Islet precursor cell (in vitro differentiated cells): ENCODE data around the gene TUBGCP3.
"Not testable (repeated sequence)": the region's sequence is repeated elsewhere in the genome, so short reads cannot be mapped to it uniquely, and the experiment has no call there.

Experiments used
- DNase-seq: peaks from one replicate; pipeline ENCODE4 v3.0.0-alpha.2; 2018

The TUBGCP3 gene

GRCh38 chr13:112525356-112525945 is 62.5 kb downstream of the TUBGCP3 start:
- DNase-seq, result no peak

DNA sequence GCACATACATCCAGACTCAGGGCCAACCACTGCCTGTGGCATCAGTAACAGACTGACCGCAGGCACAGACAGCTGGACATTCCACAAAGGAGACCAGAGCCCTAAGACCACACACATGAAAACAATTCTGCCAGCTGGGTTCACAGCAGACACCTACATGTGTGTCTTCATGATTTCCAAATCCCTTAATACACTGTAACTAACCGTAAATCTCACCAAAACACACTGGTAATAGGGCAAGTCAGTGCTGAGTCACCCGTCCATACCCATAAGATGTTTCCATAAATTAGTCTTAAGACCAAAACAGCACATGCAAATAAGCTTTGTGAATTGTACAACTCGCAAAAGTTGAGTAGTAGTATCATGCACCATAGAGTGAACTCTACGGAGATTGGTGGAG is 65.4 kb downstream of the TUBGCP3 start:
- DNase-seq, result no peak

DNA sequence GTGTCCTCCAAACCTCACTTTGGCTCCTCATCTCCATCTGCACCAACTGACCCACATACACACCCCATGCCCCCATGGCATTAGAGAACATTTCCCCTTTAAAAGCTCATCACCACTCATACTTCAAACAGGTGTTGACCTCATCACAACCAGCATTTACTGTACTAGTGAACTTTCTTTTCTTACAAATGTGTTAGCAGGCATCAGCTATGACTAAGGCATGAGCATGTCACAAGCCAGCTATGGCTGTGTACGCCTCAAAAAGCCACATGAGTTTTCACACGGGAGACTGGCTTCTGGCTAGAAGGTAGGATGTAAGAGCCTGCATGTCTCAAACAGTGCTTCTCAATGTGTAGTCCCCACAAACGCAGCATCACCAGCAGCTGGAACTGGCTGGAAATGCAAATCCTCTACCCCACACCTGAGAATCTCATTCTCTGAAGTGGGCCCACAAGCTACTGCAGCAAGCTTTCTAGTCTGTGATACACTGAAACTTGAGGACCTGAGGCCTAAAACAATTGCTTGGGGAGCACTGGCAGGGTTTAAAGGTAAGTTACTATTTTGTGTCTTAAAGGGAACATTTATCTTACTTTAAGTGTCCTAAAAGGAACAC is 66.8 kb downstream of the TUBGCP3 start:
- DNase-seq, result no peak

DNA sequence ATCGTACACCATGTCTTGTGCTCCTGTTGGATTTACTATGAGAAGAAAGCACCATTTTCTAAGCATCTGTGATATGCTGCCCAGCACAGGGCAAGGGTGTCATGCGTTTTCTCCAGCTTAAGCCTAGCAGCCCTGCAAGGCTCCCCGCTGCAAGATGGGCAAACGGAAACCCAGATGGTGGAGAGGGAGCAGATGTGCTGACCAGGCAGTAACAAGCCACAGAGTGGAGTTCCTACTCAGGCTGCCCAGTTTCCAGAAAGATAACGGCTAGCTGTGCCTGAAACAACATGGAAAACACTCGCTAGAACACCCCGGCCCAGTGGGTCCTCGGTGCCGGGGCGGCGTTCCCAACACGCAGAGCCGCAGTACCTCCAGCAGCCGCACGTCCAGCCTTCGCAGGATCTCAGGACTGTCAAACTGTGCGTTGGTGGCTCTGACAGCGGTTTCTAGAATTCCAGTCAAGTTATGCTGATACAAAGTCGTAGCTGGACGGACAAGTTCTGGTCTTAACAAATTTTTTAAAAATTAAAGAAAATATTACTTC is 68.4 kb downstream of the TUBGCP3 start:
- DNase-seq, result no peak

GRCh38 chr13:112516218-112516617 is 71.7 kb downstream of the TUBGCP3 start:
- DNase-seq, result no peak

GRCh38 chr13:112513761-112514160 is 74.2 kb downstream of the TUBGCP3 start:
- no peak for DNase-seq

GRCh38 chr13:112510987-112511685 is 76.8 kb downstream of the TUBGCP3 start:
- DNase-seq, result no peak

DNA sequence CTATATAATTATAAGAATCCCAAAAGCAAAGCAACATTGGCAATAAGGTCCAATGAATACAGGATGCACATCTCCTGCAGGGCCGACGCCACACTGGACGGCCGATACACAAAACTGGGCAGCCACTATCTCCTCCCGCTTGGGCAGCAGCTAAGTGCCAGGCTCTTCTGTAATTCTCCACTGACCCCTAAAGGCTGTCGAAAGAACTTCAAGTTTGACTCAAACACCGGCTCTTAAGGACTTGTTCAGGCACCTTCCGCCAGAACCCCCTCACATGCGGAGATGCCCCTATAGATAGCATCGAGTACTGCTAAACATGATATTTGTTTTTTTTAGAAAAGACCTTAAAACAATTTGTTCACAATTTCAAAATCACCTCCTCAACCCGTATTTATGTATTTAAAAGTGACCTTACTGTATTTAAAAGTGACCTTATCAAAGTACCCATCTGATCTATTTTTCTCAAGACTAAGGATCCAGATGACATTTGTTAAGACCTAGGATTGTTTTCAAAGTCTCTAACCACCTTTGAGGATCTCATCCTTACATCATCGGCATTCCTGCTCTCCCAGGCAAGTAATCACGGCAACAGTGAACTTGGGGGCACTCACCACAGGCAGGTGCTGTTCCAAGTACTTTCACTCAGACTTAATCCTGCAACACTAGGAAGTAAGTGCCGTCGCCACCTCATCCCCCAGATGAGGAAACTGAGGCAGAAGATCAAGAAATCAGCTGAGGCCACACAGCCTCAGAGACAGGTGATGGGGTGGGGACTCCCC is 77.8 kb downstream of the TUBGCP3 start:
- DNase-seq, result peak; percentile 82

- DNase-seq, result no peak
These were observed 78.8 kb downstream of the TUBGCP3 start for GRCh38 chr13:112509190-112509589.

GRCh38 chr13:112506046-112506445 is 81.9 kb downstream of the TUBGCP3 start:
- no peak for DNase-seq

GRCh38 chr13:112496166-112496565 is 91.8 kb downstream of the TUBGCP3 start:
- no peak for DNase-seq

GRCh38 chr13:112495465-112495864 is 92.5 kb downstream of the TUBGCP3 start:
- DNase-seq, result no peak

DNA sequence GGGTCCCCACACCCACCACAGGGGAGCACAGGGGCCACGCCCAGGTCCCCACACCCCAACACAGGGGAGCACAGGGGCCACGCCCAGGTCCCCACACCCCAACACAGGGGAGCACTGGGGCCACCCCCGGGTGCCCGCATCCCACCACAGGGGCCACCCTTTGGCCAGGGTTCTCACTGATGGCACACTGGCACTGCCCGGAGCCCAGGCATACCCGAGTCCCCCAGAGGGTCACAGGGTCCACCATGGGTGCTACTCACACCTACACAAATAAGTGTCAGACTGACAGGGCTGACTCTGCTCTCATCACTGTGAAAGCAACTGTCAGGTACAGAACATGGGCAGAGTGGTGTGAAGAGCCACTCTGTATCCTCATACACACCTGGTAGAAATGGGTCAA is 98.8 kb downstream of the TUBGCP3 start:
- no peak for DNase-seq

DNA sequence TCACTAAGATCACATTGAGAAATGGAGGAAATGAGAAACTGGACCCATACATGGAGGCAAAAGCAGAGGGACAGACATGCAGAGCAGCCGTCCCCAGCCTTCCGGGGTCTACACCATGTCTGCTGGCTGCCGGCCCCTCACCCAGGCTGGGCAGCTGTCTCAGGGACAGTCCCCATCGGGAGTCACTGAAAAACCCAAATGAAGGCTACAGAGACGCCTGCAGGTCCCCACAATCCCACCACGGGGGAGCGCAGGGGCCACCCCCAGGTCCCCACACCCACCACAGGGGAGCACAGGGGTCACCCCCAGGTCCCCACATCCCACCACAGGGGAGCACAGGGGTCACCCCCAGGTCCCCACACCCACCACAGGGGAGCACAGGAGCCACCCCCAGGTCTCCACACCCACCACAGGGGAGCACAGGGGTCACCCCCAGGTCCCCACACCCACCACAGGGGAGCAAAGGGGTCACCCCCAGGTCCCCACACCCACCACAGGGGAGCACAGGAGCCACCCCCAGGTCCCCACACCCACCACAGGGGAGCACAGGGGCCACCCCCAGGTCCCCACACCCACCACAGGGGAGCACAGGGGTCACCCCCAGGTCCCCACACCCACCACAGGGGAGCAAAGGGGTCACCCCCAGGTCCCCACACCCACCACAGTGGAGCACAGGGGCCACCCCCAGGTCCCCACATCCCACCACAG is 99.5 kb downstream of the TUBGCP3 start:
- not testable (repeated sequence) for DNase-seq

DNA sequence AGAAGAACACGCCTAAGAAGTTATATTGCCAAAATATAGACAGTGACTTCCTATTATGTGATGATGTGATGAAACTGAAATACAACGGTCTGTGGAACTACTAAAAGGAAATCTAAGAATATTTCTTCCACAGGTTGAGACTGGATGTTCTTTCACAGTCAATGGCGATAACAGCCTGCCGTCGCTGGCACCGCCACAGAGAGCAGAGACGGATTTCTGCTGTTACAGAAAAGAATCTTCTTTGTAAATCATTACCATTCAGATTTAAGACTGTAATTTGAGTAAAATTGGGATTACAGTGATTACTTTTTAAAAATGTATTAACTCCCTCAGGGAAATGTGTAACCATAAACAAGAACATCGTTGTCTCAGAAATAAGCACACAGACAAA is 100.8 kb downstream of the TUBGCP3 start:
- DNase-seq, result no peak

DNA sequence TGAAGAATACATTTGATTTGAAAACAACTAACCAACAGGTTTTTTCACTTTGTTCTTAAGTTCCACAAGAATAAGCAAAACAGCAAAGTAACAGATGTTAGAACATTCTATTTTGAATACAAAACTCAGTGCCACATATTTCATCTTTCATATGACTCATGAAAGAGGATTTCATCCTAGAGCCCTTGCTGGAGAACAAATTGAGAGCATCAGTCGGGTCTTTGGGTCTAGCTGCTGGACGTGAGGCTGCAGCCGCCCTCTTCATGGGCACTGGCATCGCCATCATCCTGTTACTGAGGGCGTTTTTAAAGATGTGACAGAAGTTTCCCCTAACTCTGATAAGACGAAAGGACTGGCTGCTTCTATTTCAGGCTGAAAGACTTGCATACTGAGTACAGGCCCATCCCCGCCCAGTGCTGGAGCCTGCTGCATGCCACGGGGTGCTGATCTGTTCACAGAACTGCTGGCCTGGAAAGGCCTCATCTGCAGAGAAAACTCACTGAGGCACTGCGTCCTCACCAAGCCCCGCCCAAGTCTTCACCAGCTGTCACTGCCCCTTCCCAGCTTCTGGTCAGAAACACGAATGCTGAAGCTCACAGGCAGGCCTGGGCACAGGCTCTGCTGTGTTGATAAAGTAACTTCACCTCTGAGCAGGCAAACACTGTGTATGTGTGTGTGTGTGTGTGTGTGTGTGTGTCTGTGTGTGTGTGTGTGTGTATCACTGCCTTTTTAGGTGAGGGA is 101.4 kb downstream of the TUBGCP3 start:
- DNase-seq, result no peak

- DNase-seq, result not testable (repeated sequence)
These were observed 102.1 kb downstream of the TUBGCP3 start for GRCh38 chr13:112485814-112486213.

DNA sequence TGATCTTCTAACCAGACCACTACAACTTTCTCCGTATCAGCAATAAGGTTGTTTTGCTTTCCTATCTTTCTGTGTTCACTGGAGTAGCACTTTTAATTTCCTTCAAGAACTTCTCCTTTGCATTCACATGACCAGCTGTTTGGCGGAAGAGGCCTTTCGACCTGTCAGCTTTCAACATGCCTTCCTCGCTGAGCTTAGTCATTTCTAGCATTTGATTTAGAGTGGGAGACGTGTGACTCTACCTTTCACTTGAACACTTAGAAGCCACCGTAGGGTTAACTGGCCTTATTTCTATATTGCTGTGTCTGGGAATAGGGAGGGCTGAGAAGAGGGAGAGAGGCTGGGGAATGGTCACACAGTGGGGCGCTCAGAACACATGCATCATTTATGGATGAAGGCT is 104.7 kb downstream of the TUBGCP3 start:
- DNase-seq, result no peak

DNA sequence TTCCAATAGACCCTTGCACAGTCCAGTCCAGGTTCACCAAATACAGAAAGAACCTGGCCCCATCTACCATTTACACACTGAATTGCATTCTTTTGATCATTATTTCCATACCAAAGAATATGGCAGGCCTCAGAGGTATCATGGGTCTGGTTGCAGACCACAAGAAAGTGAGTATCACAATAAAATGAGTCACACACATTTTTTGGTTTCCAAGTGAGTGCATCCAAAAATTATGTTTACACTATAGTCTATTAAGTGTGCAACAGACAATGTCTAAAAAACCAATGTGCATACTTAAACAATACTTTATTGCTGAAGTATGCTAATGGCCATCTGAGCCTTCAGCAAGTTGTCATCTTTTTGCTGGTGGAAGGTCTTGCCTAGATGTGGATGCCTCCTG is 106.5 kb downstream of the TUBGCP3 start:
- no peak for DNase-seq

GRCh38 chr13:112479389-112479788 is 108.6 kb downstream of the TUBGCP3 start:
- DNase-seq, result no peak

DNA sequence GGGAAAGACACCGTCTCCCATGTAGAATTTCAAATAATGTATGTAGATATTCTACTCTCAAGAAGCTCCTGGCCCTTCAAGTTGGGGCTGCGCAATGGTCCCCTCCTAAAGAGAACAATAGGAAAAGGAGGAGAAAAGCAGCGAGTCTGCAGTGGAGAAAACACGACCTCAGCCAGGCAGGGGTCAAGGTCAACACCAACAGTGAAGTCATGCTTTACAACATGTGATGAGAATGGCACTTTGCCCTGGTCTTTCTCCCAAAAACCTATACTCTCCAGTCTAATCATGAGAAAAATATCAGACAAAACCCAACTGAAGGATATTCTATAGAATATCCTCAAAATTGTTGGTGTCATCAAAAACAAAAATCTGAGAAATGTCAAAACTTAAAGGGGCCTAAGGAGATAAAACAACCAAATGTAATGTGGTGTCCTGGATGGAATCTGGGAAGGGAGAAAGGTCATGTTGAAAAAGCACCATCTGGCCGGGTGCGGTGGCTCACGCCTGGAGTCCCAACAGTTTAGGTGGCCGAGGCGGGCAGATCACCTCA is 110.8 kb downstream of the TUBGCP3 start:
- DNase-seq, result no peak

DNA sequence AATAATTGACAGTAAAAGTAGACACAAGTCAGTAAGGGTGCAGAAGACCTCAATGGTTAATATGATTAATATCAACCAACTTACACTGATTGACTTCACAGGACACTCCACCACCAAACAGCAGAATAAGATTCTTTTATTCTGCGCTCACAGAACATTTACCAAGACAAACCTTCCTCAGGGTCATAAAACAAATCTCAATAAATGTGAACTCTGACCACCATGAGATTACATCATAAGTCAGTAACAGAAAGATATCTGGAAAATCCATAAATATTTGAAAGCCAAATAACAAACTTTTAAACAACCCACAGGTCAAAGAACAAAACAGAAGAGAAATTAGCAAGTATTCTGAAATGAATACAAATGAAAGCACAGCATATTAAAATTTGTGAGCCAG is 112.1 kb downstream of the TUBGCP3 start:
- no peak for DNase-seq
